ENCODE measurements around the gene PDGFA.

Gene PDGFA

DNA sequence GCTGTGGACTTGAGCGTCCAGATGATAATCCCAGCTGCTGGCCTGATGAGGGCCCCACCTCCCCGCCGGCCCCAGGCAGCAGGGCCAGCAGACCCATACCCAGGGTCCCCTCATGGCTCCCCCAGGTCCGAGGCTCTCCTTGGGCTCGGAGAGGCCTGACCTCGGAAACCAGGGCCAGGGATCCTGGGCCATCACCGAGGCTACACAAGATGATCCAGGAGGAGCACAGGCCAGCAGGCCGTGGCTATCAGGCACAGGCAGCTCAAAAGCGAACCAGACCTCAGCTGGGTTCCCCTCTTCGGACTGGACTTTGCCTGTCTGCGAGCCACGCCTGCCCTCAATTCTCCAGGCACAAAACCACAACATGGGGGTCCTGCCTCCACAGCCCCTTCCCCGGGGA, 17.4 kb downstream of the PDGFA start:
- no peaks in the 10 kb centered on the region for H3K4me1 ChIP-seq (ENCODE audit: control insufficient read depth, low read length)
- no peaks in the 10 kb centered on the region for H3K36me3 ChIP-seq (ENCODE audit: control insufficient read depth, low read length)
- no peaks in the 10 kb centered on the region for H3K79me2 ChIP-seq (ENCODE audit: control insufficient read depth, low read length)
- no peaks in the 10 kb centered on the region for H3K27me3 ChIP-seq (ENCODE audit: control insufficient read depth, low read length)
- no peaks in the 10 kb centered on the region for H3K9me3 ChIP-seq (ENCODE audit: control insufficient read depth, insufficient read depth, low read length)
- H4K20me1 ChIP-seq (ENCODE audit: control insufficient read depth, insufficient read depth, low read depth, low read length) = no peaks in the 10 kb centered on the region
- H3F3A ChIP-seq (ENCODE audit: control insufficient read depth, insufficient read depth) = no peaks in the 10 kb centered on the region
- no peaks in the 10 kb centered on the region for H3K9me2 ChIP-seq (replicated peaks; ENCODE audit: control insufficient read depth, low read length)
- no peak overlapping the region for H3K27ac ChIP-seq (ENCODE audit: low read depth, low read length)
- no peak overlapping the region for H3K4me2 ChIP-seq (ENCODE audit: low read length)
- H3K4me3 ChIP-seq (ENCODE audit: low read length) = no peak overlapping the region
- TF ChIP-seq EZH2phosphoT487 (IDR thresholded peaks at IDR 0.05; ENCODE audit: borderline replicate concordance, low read length) (no peak), CTCF (IDR thresholded peaks at IDR 0.05; ENCODE audit: low read depth, low read length, poor library complexity, severe bottlenecking) (no peak)

- no peaks in the 10 kb centered on the region for H3F3A ChIP-seq (ENCODE audit: control insufficient read depth, insufficient read depth)
- H3K27me3 ChIP-seq (ENCODE audit: control insufficient read depth, low read length) = no peaks in the 10 kb centered on the region
- no peaks in the 10 kb centered on the region for H3K36me3 ChIP-seq (ENCODE audit: control insufficient read depth, low read length)
- no peaks in the 10 kb centered on the region for H3K9me3 ChIP-seq (ENCODE audit: control insufficient read depth, insufficient read depth, low read length)
- no peak overlapping the region for H3K27ac ChIP-seq (ENCODE audit: low read depth, low read length)
- no peak overlapping the region for H3K4me3 ChIP-seq (ENCODE audit: low read length)
- H3K9me2 ChIP-seq (replicated peaks; ENCODE audit: control insufficient read depth, low read length) = no peaks in the 10 kb centered on the region
- H3K79me2 ChIP-seq (ENCODE audit: control insufficient read depth, low read length) = no peaks in the 10 kb centered on the region
- no peak overlapping the region for H3K4me2 ChIP-seq (ENCODE audit: low read length)
- TF ChIP-seq EZH2phosphoT487 (IDR thresholded peaks at IDR 0.05; ENCODE audit: borderline replicate concordance, low read length) = no peak
- TF ChIP-seq CTCF (IDR thresholded peaks at IDR 0.05; ENCODE audit: low read depth, low read length, poor library complexity, severe bottlenecking) = no peak
- no peaks in the 10 kb centered on the region for H4K20me1 ChIP-seq (ENCODE audit: control insufficient read depth, insufficient read depth, low read depth, low read length)
- H3K4me1 ChIP-seq (ENCODE audit: control insufficient read depth, low read length) = no peaks in the 10 kb centered on the region
Measured at GRCh38 chr7:501526-501925, 18.1 kb downstream of the PDGFA start.

DNA sequence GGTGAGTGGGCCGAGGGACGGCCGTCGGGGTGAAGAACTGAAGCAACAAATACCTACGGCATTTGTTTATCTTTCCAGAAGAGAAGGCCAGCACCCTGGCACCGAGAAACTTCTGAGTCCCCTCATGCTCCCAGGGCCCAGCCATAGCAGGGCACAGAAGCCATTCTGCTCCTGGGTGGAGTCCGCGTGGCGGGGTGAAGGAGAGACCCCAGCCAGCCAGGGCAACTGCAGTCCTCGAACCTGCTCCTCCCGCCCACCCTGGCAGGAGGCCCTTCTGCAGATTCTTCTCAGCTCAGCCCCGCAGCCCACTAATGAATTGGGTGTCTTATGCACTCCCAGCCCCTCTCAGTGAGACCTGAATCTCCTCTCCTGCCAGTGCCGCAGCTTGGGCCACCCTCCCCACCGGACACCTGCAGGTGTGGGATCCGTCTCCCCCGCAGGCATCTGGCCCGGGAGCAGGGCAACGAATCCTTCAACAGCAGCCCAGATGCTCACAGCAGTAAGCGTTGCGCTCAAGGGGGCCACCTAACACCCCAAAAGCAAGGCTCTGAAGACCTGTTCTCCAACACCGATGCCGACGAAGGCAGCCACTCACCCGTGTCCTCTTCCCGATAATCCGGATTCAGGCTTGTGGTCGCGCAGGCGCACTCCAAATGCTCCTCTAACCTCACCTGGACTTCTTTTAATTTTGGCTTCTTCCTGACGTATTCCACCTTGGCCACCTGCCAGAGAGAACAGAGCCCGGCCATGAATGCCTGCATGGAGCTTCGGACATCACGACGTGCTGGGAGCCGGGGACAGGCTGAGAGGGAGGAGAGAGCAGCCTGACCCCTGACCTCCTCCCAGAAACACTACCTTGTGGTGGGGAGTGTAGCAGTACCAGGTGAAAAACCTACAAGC, 18.9 kb downstream of the PDGFA start:
- no peaks in the 10 kb centered on the region for H3K9me2 ChIP-seq (replicated peaks; ENCODE audit: control insufficient read depth, low read length)
- no peak overlapping the region for H3K4me2 ChIP-seq (ENCODE audit: low read length)
- H3K79me2 ChIP-seq (ENCODE audit: control insufficient read depth, low read length) = no peaks in the 10 kb centered on the region
- H3K36me3 ChIP-seq (ENCODE audit: control insufficient read depth, low read length) = no peaks in the 10 kb centered on the region
- H3F3A ChIP-seq (ENCODE audit: control insufficient read depth, insufficient read depth) = no peaks in the 10 kb centered on the region
- H3K4me1 ChIP-seq (ENCODE audit: control insufficient read depth, low read length) = no peaks in the 10 kb centered on the region
- H4K20me1 ChIP-seq (ENCODE audit: control insufficient read depth, insufficient read depth, low read depth, low read length) = no peaks in the 10 kb centered on the region
- TF ChIP-seq CTCF (IDR thresholded peaks at IDR 0.05; ENCODE audit: low read depth, low read length, poor library complexity, severe bottlenecking) = no peak
- no peaks in the 10 kb centered on the region for H3K9me3 ChIP-seq (ENCODE audit: control insufficient read depth, insufficient read depth, low read length)
- no peak overlapping the region for H3K4me3 ChIP-seq (ENCODE audit: low read length)
- no peaks in the 10 kb centered on the region for H3K27me3 ChIP-seq (ENCODE audit: control insufficient read depth, low read length)
- no peak overlapping the region for H3K27ac ChIP-seq (ENCODE audit: low read depth, low read length)

All from DOHH2 (cell line).